Measurements from ENCODE around the gene WDSUB1. TPM values are rescaled to one million over a fixed set of nuclear protein-coding genes. Genes with fewer than 3 reads are reported as not detected.

Gene WDSUB1
- total RNA-seq, 1 experiment from 2014 or later: 6.5 TPM

DNA sequence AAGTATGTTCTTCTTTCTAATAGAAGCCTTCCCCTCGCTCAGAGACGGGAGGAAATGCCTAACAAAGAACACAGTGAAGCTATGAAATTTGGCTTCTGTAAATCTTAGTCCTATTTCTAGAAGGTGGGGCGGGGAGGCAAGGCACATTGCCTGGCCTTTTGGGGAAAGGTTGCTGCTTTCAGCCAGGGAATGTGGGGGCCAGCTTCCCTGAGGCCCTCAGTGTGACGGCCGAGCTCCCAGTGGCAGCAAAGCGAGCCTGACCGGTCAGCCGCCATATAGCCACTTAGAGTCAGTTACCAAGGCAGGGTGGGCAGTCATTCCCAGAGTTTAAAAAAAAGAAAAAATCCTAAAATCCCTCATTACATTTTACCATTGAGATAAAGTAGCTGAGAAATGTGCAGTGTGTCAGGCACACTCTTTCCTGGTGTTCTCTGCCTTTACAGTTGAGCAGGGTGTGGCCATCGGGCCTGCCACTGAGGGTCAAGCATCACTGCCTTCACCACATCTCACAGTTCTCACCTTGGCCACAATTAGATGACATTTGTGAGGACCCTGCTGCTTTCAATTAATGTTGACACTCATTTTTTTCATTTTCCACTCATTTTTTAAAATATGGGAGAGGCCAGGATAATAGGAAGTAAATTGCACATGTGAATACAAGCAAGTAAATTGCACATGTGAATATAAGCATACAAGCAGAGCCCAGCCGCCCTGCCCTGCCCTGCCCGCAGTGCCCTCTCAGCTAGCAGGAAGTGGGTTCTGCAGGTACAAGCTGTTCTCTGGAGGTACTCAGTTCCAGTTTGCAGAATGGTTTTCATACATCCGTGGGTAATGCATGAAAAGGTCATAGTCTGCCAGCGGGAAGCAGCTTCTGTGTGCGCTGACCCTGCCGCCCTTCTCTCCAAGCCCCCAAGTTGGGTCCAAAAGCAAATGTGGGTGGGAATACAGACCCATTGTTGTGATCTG is 76.9 kb downstream of the WDSUB1 start:
- H3K27me3 Mint-ChIP-seq (ENCODE audit: insufficient read depth, unreplicated experiment): no peaks in the 10 kb centered on the region
- intact Hi-C loops (cut with micrococcal nuclease): no loop called here
- H3K27ac Mint-ChIP-seq (ENCODE audit: low read depth, unreplicated experiment): no peak overlapping the region
- H3K4me1 Mint-ChIP-seq (ENCODE audit: insufficient read depth, unreplicated experiment): no peaks in the 10 kb centered on the region
- H3K9me3 Mint-ChIP-seq (ENCODE audit: unreplicated experiment): no peaks in the 10 kb centered on the region
- no TSS peak for BruUV-seq (replicated peaks)
- TF ChIP-seq, protein P1, sequence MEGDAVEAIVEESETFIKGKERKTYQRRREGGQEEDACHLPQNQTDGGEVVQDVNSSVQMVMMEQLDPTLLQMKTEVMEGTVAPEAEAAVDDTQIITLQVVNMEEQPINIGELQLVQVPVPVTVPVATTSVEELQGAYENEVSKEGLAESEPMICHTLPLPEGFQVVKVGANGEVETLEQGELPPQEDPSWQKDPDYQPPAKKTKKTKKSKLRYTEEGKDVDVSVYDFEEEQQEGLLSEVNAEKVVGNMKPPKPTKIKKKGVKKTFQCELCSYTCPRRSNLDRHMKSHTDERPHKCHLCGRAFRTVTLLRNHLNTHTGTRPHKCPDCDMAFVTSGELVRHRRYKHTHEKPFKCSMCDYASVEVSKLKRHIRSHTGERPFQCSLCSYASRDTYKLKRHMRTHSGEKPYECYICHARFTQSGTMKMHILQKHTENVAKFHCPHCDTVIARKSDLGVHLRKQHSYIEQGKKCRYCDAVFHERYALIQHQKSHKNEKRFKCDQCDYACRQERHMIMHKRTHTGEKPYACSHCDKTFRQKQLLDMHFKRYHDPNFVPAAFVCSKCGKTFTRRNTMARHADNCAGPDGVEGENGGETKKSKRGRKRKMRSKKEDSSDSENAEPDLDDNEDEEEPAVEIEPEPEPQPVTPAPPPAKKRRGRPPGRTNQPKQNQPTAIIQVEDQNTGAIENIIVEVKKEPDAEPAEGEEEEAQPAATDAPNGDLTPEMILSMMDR (IDR thresholded peaks at IDR 0.05; ENCODE audit: unreplicated experiment): no peak
- no peak overlapping the region for H3K4me3 Mint-ChIP-seq (ENCODE audit: unreplicated experiment)
- peaks cover 65% of the 10 kb centered on the region for H3K36me3 Mint-ChIP-seq (ENCODE audit: insufficient read depth, unreplicated experiment)
- ChIA-PET POLR2A (no interaction called here), CTCF (interaction anchor here (0.8 kb wide), 1 partner anchor 14 kb away, joined by 3 read pairs; no protein-coding TSS in a partner anchor)
- DNase-seq (ENCODE audit: unreplicated experiment): no peak

DNA sequence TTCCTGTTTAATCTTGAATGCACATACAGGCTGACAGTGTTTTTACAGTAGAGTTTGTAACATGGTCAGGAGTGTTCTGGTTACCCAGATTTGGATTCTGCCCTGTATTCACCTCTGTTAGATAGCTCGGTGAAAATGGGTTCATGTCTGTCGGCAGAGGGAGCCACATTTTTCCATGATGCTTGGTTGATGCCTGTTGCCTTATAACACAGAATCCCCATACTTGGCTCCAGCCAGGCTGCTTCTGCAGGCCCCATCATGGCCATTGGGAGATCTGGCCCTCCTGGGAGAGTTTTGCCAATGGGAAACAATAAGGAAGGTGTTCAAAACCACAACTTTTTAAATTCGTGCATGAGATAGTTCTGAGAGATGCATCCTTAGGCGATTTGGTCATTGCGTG is 78.1 kb downstream of the WDSUB1 start:
- Mint-ChIP-seq H3K4me1 (ENCODE audit: insufficient read depth, unreplicated experiment) (no peaks in the 10 kb centered on the region), H3K27me3 (ENCODE audit: insufficient read depth, unreplicated experiment) (no peaks in the 10 kb centered on the region), H3K36me3 (ENCODE audit: insufficient read depth, unreplicated experiment) (peaks cover 65% of the 10 kb centered on the region), H3K27ac (ENCODE audit: low read depth, unreplicated experiment) (no peak overlapping the region), H3K9me3 (ENCODE audit: unreplicated experiment) (no peaks in the 10 kb centered on the region), H3K4me3 (ENCODE audit: unreplicated experiment) (no peak overlapping the region)
- TF ChIP-seq, protein P1 (IDR thresholded peaks at IDR 0.05; ENCODE audit: unreplicated experiment): no peak
- no peak for DNase-seq (ENCODE audit: unreplicated experiment)
- POLR2A ChIA-PET: no interaction called here
- intact Hi-C loops (cut with micrococcal nuclease): no loop called here
- CTCF ChIA-PET: interaction anchor here (0.6 kb wide), 1 partner anchor 246 kb away, joined by 3 read pairs; no protein-coding TSS in a partner anchor
- no TSS peak for BruUV-seq (replicated peaks)

DNA sequence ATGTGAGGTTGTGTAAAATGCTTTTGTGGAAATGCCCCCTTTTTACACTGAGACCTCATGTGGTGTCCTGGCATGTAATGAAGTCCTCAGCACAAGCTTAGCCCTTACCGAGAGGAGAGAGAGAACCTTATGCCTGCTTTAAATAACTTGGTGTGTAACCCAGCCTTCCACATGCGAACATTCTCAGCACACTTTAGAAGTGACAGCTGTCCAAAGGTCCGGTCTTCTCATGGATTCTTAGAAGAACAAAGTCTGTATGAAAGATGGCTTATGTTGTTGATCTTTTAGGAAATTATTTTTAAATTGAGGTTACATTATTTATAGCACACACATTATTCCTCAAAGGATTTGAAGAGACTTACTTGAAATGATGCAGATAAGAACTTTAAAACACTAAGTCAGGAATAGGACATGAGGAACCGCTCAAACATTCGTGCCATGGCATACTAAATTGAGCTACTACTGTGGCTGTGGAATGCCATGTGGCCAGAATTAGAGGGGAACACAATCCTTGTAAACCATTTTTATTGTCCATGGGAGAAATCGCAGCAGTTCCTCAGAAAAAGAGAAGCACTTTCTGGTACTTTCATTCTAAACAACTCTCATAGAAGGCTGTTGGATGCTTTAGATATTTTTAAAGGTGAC is 79.6 kb downstream of the WDSUB1 start:
- H3K36me3 Mint-ChIP-seq (ENCODE audit: insufficient read depth, unreplicated experiment): peaks cover 60% of the 10 kb centered on the region
- H3K4me1 Mint-ChIP-seq (ENCODE audit: insufficient read depth, unreplicated experiment): no peaks in the 10 kb centered on the region
- no peak for DNase-seq (ENCODE audit: unreplicated experiment)
- H3K9me3 Mint-ChIP-seq (ENCODE audit: unreplicated experiment): no peaks in the 10 kb centered on the region
- no peaks in the 10 kb centered on the region for H3K27me3 Mint-ChIP-seq (ENCODE audit: insufficient read depth, unreplicated experiment)
- no peak overlapping the region for H3K27ac Mint-ChIP-seq (ENCODE audit: low read depth, unreplicated experiment)
- no peak overlapping the region for H3K4me3 Mint-ChIP-seq (ENCODE audit: unreplicated experiment)
- ChIA-PET POLR2A (interaction anchor here (0.7 kb wide), 1 partner anchor 162 kb away, joined by 3 read pairs; no protein-coding TSS in a partner anchor), CTCF (no interaction called here)
- TF ChIP-seq, protein P1 (IDR thresholded peaks at IDR 0.05; ENCODE audit: unreplicated experiment): no peak
- intact Hi-C loops (cut with micrococcal nuclease): no loop called here
- BruUV-seq (replicated peaks): no TSS peak
